Measurements from ENCODE around the gene EPN3.

EPN3 gene

DNA sequence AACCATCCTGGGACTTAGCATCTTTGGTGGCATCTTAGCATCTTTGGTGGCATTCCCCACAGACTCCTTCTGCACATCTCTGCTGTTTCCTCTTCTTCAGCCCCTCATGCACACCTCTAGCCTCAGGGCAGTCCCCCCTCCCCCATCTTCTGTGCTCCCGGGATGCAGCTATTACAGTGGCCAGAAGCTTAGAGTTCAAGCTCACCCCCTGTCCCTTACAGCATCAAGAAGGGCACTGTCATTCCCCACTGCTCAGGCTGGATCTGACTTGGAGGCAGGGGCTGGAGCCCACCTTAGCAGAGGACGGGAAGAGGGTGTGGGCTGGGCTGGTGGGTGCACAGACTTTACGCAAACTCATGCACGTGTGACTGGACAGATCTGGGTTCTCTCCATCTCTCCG lies 650 bp downstream of the EPN3 start:
- H3K4me1 ChIP-seq (ENCODE audit: control insufficient read depth in 1 of 2, insufficient read depth in 2 of 2, low read length in 2 of 2) = peaks cover 31 to 35% of the 10 kb centered on the region in 2 experiments
- no peak overlapping the region for H2BK12ac ChIP-seq (ENCODE audit: low read length)
- peaks cover 5% of the 10 kb centered on the region for H3K79me2 ChIP-seq (ENCODE audit: control insufficient read depth, insufficient read depth, low read length, poor library complexity)
- peaks cover 22% of the 10 kb centered on the region for H3K79me1 ChIP-seq (ENCODE audit: low read length)
- H2BK120ac ChIP-seq (ENCODE audit: insufficient read depth, low read length, poor library complexity) = no peak overlapping the region
- H3K4me2 ChIP-seq (ENCODE audit: low read length) = peak overlapping the region; percentile 88
- H3K14ac ChIP-seq (ENCODE audit: low read length) = peak overlapping the region; percentile 41
- H3K36me3 ChIP-seq (ENCODE audit: control insufficient read depth in 1 of 2, insufficient read depth in 2 of 2, low read length in 2 of 2) = peaks cover 18 to 20% of the 10 kb centered on the region in 2 experiments
- WGBS (ENCODE audit: extremely low coverage, insufficient coverage, insufficient read length) = no CpG with 5 or more reads among the region's 5 CpGs
- DNase-seq = no peak
- no peak overlapping the region for H3K4ac ChIP-seq (ENCODE audit: low read depth, low read length)
- H3K27me3 ChIP-seq (ENCODE audit: insufficient read depth, low read length) = no peaks in the 10 kb centered on the region
- H3K9me3 ChIP-seq (ENCODE audit: insufficient read depth, low read depth, low read length) = no peaks in the 10 kb centered on the region
- peak overlapping the region; percentile 72 for H3K4me3 ChIP-seq (ENCODE audit: low read depth, low read length)
- H3K23ac ChIP-seq (ENCODE audit: low read length) = no peak overlapping the region
- no peak overlapping the region for H4K12ac ChIP-seq (ENCODE audit: low read depth, low read length)
- peak overlapping the region; percentile 72 for H3K18ac ChIP-seq (ENCODE audit: low read length)
- no peak overlapping the region for H3K9ac ChIP-seq (ENCODE audit: low read length)
- H3K27ac ChIP-seq (ENCODE audit: low read depth, low read length) = peak overlapping the region; percentile 31
- H4K8ac ChIP-seq (ENCODE audit: low read depth, low read length) = no peak overlapping the region
- no peak overlapping the region for H2AK5ac ChIP-seq (ENCODE audit: low read length)
- no peak overlapping the region for H2BK5ac ChIP-seq (ENCODE audit: low read depth, low read length, poor library complexity)
- no peak overlapping the region for H2AFZ ChIP-seq (ENCODE audit: insufficient read depth, low read length, poor library complexity)
- H4K91ac ChIP-seq (ENCODE audit: low read depth, low read length) = peak overlapping the region; percentile 82

DNA sequence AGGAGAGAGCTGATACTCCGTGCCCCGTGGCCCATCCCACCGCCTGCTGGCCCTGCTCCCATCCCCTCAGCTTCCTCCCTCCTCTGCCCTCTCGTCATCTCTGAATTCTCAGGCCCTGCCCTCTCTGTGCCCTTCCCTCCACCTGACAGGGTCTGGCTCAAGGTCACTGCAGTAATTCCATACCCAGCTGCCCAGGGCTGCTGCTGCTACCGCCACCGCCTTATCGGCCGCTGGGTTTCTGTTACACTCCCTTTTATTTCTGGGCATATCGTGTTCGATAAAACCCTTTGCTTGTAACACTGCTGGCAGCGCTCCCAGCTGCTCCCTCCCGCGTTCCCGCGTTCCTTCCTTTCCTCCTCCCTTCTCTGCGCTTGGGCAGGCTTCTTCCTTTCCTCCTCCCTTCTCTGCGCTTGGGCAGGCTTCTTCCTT lies 1.2 kb downstream of the EPN3 start:
- Histone ChIP-seq H3K4me3 (ENCODE audit: low read depth, low read length) (peak overlapping the region; percentile 72), H2BK12ac (ENCODE audit: low read length) (peak overlapping the region; percentile 75), H3K4me1 (ENCODE audit: control insufficient read depth in 1 of 2, insufficient read depth in 2 of 2, low read length in 2 of 2) (peaks cover 31 to 35% of the 10 kb centered on the region in 2 experiments), H3K4me2 (ENCODE audit: low read length) (peak overlapping the region; percentile 88), H3K79me2 (ENCODE audit: control insufficient read depth, insufficient read depth, low read length, poor library complexity) (peaks cover 5% of the 10 kb centered on the region), H4K91ac (ENCODE audit: low read depth, low read length) (peak overlapping the region; percentile 36), H3K4ac (ENCODE audit: low read depth, low read length) (peak overlapping the region; percentile 71), H2AFZ (ENCODE audit: insufficient read depth, low read length, poor library complexity) (no peak overlapping the region), H2BK120ac (ENCODE audit: insufficient read depth, low read length, poor library complexity) (peak overlapping the region; percentile 12), H2AK5ac (ENCODE audit: low read length) (peak overlapping the region; percentile 72), H3K9ac (ENCODE audit: low read length) (peak overlapping the region; percentile 10), H3K9me3 (ENCODE audit: insufficient read depth, low read depth, low read length) (no peaks in the 10 kb centered on the region), H3K18ac (ENCODE audit: low read length) (peak overlapping the region; percentile 72), H3K79me1 (ENCODE audit: low read length) (peaks cover 22% of the 10 kb centered on the region), H4K12ac (ENCODE audit: low read depth, low read length) (no peak overlapping the region), H2BK5ac (ENCODE audit: low read depth, low read length, poor library complexity) (peak overlapping the region; percentile 23), H4K8ac (ENCODE audit: low read depth, low read length) (peak overlapping the region; percentile 9), H3K27me3 (ENCODE audit: insufficient read depth, low read length) (no peaks in the 10 kb centered on the region), H3K36me3 (ENCODE audit: control insufficient read depth in 1 of 2, insufficient read depth in 2 of 2, low read length in 2 of 2) (peaks cover 22 to 25% of the 10 kb centered on the region in 2 experiments), H3K14ac (ENCODE audit: low read length) (peak overlapping the region; percentile 41), H3K27ac (ENCODE audit: low read depth, low read length) (peak overlapping the region; percentile 31), H3K23ac (ENCODE audit: low read length) (no peak overlapping the region)
- no peak for DNase-seq
- no CpG with 5 or more reads among the region's 17 CpGs for WGBS (ENCODE audit: extremely low coverage, insufficient coverage, insufficient read length)

DNA sequence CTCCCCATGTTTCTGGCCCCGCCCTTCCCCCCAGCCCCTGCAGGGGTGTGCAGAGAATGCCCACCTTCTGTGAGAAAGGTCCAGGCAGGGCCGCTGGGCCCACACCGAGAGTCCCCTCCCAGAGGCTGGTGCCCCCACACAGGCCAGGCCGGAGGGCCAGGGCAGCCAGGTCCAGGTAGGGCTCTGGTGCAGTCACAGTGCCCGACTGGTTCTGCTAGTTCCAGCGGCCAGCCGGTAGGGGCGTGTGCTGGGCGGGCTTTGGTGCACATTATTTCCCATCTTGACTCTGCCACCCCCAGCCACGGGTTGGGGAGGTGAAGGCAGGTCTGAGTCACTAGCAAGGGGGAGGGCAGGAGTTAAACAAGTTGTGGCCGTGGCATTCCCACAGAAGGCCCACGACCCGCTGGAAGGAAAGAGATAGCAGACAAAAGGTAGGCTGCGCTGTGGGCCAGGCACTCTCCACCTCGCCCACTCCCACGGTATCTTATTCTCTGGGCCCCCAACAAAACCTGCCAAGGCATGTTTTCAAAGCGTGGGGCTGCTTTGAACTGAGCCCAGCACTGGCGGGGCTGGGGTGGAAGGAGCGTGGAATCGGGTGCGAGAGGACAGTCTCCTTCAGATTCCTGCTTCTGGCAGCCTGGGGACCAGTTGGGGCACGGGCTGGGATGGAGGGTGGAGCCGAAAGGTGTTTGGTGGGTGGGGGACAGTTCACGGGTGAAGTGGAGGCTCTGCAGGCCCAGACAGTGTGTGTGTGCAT lies 1.9 kb downstream of the EPN3 start:
- Histone ChIP-seq H3K9me3 (ENCODE audit: insufficient read depth, low read depth, low read length) (no peaks in the 10 kb centered on the region), H3K14ac (ENCODE audit: low read length) (peak overlapping the region; percentile 76), H4K12ac (ENCODE audit: low read depth, low read length) (peak overlapping the region; percentile 26), H2BK12ac (ENCODE audit: low read length) (peak overlapping the region; percentile 66), H2AK5ac (ENCODE audit: low read length) (peak overlapping the region; percentile 30), H3K4ac (ENCODE audit: low read depth, low read length) (peak overlapping the region; percentile 67), H3K4me2 (ENCODE audit: low read length) (peak overlapping the region; percentile 88), H3K4me1 (ENCODE audit: control insufficient read depth in 1 of 2, insufficient read depth in 2 of 2, low read length in 2 of 2) (peaks cover 31 to 35% of the 10 kb centered on the region in 2 experiments), H4K8ac (ENCODE audit: low read depth, low read length) (peak overlapping the region; percentile 51), H3K23ac (ENCODE audit: low read length) (no peak overlapping the region), H3K18ac (ENCODE audit: low read length) (peak overlapping the region; percentile 83), H3K27me3 (ENCODE audit: insufficient read depth, low read length) (no peaks in the 10 kb centered on the region), H4K91ac (ENCODE audit: low read depth, low read length) (peak overlapping the region; percentile 90), H2BK120ac (ENCODE audit: insufficient read depth, low read length, poor library complexity) (peak overlapping the region; percentile 74), H3K79me1 (ENCODE audit: low read length) (peaks cover 22% of the 10 kb centered on the region), H3K27ac (ENCODE audit: low read depth, low read length) (peak overlapping the region; percentile 40), H2AFZ (ENCODE audit: insufficient read depth, low read length, poor library complexity) (peak overlapping the region; percentile 48), H3K79me2 (ENCODE audit: control insufficient read depth, insufficient read depth, low read length, poor library complexity) (peaks cover 5% of the 10 kb centered on the region), H3K4me3 (ENCODE audit: low read depth, low read length) (no peak overlapping the region), H3K9ac (ENCODE audit: low read length) (no peak overlapping the region), H2BK5ac (ENCODE audit: low read depth, low read length, poor library complexity) (peak overlapping the region; percentile 23), H3K36me3 (ENCODE audit: control insufficient read depth in 1 of 2, insufficient read depth in 2 of 2, low read length in 2 of 2) (peaks cover 26 to 31% of the 10 kb centered on the region in 2 experiments)
- peak; percentile 69 to 70 for DNase-seq
- WGBS (ENCODE audit: extremely low coverage, insufficient coverage, insufficient read length) = no CpG with 5 or more reads among the region's 24 CpGs

DNA sequence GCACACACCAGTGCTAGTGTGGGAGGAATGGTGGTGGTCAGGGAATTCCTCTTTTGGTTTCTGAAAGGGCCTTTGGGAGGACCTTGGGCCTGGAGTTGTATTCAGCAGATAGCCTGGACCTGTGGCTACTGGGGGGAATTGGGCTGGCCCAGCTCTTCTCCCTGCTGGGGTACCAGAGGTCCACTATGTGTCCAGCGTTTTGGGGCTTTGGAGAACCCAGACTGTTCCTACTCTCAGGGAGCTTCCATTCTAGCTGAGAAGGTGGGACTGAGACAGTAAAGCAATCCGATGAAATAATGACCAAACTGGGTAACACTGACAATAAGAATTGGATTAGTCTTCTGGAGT lies 2.4 kb downstream of the EPN3 start:
- peak overlapping the region; percentile 88 for H3K4me2 ChIP-seq (ENCODE audit: low read length)
- H3K27me3 ChIP-seq (ENCODE audit: insufficient read depth, low read length) = no peaks in the 10 kb centered on the region
- WGBS (ENCODE audit: extremely low coverage, insufficient coverage, insufficient read length) = no CpG with 5 or more reads among the region's 2 CpGs
- H3K4me1 ChIP-seq (ENCODE audit: control insufficient read depth in 1 of 2, insufficient read depth in 2 of 2, low read length in 2 of 2) = peaks cover 35 to 38% of the 10 kb centered on the region in 2 experiments
- no peak overlapping the region for H3K4me3 ChIP-seq (ENCODE audit: low read depth, low read length)
- peak overlapping the region; percentile 74 for H2BK120ac ChIP-seq (ENCODE audit: insufficient read depth, low read length, poor library complexity)
- H3K79me1 ChIP-seq (ENCODE audit: low read length) = peaks cover 22% of the 10 kb centered on the region
- peaks cover 29 to 36% of the 10 kb centered on the region in 2 experiments for H3K36me3 ChIP-seq (ENCODE audit: control insufficient read depth in 1 of 2, insufficient read depth in 2 of 2, low read length in 2 of 2)
- H3K18ac ChIP-seq (ENCODE audit: low read length) = peak overlapping the region; percentile 83
- H4K91ac ChIP-seq (ENCODE audit: low read depth, low read length) = peak overlapping the region; percentile 90
- H3K9ac ChIP-seq (ENCODE audit: low read length) = no peak overlapping the region
- no peak overlapping the region for H3K27ac ChIP-seq (ENCODE audit: low read depth, low read length)
- H3K23ac ChIP-seq (ENCODE audit: low read length) = no peak overlapping the region
- H3K9me3 ChIP-seq (ENCODE audit: insufficient read depth, low read depth, low read length) = no peaks in the 10 kb centered on the region
- H3K14ac ChIP-seq (ENCODE audit: low read length) = peak overlapping the region; percentile 76
- no peak for DNase-seq
- H3K79me2 ChIP-seq (ENCODE audit: control insufficient read depth, insufficient read depth, low read length, poor library complexity) = peaks cover 5% of the 10 kb centered on the region
- peak overlapping the region; percentile 67 for H3K4ac ChIP-seq (ENCODE audit: low read depth, low read length)
- H2BK12ac ChIP-seq (ENCODE audit: low read length) = peak overlapping the region; percentile 66
- peak overlapping the region; percentile 26 for H2AK5ac ChIP-seq (ENCODE audit: low read length)
- H4K8ac ChIP-seq (ENCODE audit: low read depth, low read length) = peak overlapping the region; percentile 51
- no peak overlapping the region for H4K12ac ChIP-seq (ENCODE audit: low read depth, low read length)
- H2BK5ac ChIP-seq (ENCODE audit: low read depth, low read length, poor library complexity) = no peak overlapping the region
- H2AFZ ChIP-seq (ENCODE audit: insufficient read depth, low read length, poor library complexity) = peak overlapping the region; percentile 48
